GM18505 (cell line): ENCODE results near the gene KAZN.

Experiments used
- ATAC-seq: cut with Tn5 transposase; IDR thresholded peaks from one replicate; pipeline ENCODE4 v1.9.1; 2021; ENCODE audit not compliant: unreplicated experiment
- POLR2A ChIP-seq: IDR thresholded peaks from 4 replicates; pipeline ENCODE4 v1.6.1; 2011; ENCODE audit warnings: borderline replicate concordance; ENCODE audit not compliant: insufficient read depth, insufficient read length; ENCODE audit errors: extremely low read depth

KAZN gene

DNA sequence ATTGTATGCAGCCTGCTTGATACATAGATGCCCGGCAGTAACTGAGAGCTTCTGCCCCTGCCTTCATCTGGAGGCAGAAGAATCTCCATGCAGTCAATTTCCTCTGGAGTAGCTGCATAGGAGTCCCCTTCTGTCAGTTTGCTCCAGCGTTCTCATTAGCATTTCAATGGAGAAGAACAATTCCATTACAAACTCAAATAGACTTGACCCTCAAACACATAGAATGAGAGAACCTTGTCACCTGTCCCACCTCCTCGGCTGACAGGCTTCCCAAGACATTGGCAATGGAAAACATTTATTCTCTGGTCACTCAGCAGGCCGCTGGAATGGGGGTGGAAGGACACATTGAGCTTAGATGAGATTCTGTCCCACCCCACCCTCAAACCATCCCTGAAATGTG lies 509.4 kb downstream of the KAZN start:
- no peak for ATAC-seq
- TF ChIP-seq POLR2A = no peak

DNA sequence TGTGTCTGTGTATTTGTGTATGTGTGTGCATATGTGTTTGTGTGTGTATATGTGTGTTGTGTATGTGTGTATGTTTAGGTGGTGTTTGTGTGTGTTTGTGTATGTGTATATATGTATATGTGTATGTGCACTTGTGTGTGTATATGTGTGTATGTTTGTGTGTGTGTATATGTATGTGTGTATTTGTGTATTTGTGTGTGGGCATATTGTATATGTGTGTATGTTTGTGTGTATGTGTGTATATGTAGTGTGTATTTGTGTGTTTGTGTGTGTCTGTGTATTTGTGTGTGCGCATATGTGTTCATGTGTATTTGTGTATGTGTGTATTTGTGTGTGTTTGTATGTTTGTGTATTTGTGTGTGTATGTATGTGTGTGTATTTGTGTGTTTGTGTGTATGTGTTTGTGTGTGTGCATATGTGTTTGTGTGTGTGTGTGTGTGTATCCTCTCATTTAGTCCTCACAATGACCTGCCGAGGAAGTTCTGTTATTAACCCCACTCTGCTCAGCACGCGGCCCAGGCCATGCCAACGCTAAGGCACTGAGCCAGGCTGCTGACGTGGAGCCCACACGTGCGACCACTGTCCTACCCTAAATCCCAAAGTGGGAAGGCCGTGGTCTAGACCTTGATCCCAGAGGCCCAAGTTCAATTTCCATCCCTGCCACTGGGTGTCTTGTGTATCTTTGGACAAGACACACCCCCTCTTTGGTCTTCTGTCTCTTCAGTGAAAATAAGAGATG lies 511.8 kb downstream of the KAZN start:
- no peak for ATAC-seq
- TF ChIP-seq POLR2A = no peak

DNA sequence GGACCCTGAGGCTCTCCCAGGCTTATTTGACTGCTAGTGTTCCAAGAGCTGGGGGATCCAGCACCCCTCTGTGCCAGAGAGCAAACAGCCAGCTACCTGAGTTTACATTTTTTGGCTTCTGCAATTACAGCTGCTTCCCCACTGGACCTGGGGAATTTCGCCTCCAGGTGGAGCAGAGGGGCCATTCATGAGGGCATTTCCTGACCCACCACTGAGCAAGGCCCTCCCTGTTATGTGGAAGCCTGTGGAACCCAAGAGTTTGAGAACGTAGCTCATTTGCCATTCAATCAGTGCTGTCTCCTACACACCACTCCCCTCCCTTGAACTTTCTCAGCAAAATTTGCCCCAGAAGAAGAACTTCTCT lies 512.4 kb downstream of the KAZN start:
- no peak for ATAC-seq
- TF ChIP-seq POLR2A = no peak

- ATAC-seq = no peak
- no peak for TF ChIP-seq POLR2A
Measured at GRCh38 chr1:15113146-15113545, 514.7 kb downstream of the KAZN start.

DNA sequence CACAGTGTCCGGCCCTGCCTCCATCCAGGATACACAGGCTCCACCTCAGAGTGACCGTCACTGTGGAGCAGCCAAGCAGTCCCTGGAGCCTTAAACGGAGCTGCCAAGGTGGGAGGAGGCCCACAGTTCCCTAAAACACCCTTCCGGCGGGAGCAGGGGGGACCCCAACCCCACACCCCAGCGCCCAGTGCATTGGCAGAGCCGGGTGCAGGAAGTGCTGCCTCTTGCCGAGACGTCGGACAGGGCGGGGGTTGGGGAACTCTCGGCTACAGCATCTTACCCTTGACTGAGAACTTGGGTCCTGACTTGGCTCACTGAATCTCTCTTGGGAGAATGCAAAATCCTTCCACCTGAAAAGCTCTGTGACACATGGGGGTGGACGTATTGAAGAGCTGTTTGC lies 516.4 kb downstream of the KAZN start:
- ATAC-seq = no peak
- TF ChIP-seq POLR2A = no peak

DNA sequence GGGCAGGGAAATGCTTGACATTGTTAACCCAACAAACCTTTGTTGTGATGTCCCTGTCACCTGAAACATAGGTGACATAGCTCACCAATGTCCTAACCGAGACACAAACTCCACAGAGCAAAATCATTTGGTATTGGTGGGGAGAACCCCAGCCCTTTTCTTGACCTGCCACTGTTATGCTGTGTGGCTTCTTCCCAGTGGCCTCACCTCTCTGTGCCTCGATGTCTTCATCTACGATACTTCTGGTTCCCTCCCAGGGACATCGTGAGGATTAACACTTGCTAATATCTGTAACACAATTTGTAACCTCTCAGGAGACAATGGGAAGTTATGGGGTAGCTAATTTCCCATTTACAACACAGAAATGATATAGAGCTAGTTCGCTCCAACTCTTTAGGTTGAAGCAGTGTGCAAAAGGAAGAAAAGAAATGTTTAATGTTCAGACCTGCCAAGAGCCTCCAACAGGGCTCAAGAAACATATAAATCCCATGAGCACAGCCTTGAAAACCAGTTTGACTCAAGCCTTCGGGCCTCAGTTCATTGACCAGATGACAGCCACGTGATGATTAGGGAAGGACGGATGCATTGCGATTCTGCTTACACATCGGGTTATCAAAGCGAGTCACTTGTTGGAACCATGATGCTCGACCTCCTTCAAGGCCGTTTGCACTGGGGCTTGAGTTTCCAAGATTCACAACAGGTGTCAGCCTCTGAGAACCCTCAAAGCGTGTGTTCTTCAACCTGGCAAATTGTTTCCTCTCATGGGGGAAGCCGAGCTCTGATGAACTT lies 517.3 kb downstream of the KAZN start:
- TF ChIP-seq POLR2A = no peak
- no peak for ATAC-seq

- no peak for TF ChIP-seq POLR2A
- ATAC-seq = no peak
Measured at GRCh38 chr1:15116966-15117365, 518.5 kb downstream of the KAZN start.

DNA sequence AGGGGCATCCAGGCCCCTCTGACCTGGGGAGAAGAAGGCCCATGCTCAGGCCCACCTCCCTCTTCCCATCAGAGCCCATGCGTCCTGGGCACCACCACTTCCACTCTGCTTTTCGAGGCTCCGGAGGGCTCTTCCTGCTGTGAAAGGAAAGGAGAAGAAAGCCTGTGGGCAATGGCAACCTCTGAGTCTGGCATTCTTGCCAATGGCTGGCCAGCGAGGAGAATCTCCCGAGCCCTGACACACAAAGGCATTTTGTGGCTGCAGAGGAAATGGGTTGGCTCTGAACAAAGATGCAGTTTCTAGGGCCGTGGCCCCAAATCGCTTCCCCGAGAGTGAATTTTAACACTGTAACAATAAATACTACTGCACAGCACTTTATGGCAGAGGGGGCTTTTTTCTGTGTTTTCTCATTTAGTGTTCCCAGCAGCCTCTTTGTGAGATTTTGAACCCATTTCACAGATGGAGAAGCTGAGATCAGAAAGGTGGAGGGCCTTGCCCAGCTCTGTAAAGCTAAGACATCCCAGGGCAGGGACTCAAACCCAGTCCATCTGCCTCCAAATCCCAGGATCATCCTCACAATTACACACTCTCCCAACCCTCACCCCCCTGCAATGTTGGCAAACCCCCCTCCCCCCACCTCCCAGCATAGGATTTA lies 519.3 kb downstream of the KAZN start:
- no peak for TF ChIP-seq POLR2A

DNA sequence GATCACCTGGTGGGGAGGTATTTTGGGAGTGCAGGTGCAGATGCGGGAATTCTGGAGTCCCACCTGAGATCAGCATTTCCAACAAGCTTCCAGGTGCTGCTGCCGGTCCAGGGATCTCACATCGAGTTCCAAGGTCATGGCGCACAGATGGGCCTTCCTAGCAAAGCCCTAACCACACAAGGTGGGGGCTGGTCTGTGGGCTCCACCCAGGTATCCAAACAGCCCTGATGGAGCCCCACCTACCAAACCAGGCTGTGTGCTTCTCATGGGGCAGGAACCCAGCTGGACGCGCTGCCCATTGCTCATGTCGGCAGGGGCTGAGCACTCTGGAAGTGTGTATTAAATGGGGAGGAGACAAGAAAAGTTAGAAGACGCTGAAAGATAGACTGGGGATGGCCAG lies 520.1 kb downstream of the KAZN start:
- no peak for TF ChIP-seq POLR2A

More for the DNA sequence above, 519.3 kb downstream of the KAZN start:
- no peak for ATAC-seq

GRCh38 chr1:15120251-15120945 lies 521.9 kb downstream of the KAZN start:
- no peak for ATAC-seq
- no peak for TF ChIP-seq POLR2A

More for the DNA sequence above, 520.1 kb downstream of the KAZN start:
- no peak for ATAC-seq

DNA sequence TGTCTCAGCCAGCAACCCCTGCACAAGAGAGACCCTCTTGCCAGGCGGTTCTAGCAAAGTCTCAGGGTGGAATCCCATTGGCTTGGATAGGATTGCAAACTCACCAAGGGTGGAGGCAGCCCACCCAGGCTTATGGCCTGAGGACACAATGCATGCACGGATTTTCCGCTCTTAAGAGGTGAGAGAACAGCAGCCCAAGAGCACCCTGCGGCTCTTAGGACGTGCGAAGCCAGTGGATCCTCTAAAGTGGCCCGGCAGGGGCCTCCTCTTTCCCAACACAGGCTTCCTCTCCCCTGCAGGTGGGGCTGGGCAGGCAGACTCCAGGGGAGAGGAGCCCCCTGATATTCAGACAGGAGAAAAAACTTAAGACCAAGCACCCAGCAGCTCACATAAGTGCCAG lies 523.8 kb downstream of the KAZN start:
- ATAC-seq = no peak

DNA sequence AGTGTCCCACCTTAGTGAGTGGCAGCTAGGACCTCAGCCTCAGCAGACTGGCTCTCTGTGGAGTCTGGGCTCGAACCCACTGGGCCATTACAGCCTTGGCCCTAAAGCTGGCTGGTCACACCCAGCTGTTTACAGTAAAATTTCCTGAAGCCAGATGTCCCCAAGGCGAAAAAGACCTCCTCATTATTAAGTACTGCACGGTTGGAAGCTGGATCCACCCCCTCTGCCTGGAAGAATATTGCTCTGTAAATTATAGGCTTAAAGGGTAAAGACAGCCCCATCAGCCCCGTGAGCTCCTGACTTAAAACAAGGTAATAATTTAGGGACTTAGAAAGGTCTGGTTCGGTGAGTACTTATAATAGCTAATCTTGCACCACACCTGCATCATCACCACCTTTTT lies 524.8 kb downstream of the KAZN start:
- TF ChIP-seq POLR2A = no peak
- no peak for ATAC-seq

More for the DNA sequence above, 523.8 kb downstream of the KAZN start:
- TF ChIP-seq POLR2A = no peak

DNA sequence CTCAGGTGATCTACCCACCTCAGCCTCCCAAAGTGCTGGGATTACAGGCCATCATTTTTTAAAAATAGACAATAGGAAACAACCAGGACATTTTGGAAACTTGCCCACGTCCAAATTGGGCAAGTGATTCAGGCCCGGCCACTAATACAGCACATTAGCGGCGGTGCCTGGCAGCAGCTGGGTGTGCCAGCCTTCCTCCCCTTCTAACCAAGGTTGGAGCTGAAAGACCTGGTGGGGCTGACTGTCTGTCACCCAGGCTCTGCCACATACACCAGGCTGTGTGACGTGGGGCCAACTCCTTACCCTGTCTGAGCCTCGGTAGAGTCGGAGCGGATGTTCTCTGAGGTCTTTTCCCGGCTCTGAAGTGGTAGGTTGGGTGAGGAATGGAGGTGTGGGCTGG lies 525.4 kb downstream of the KAZN start:
- ATAC-seq = no peak
- TF ChIP-seq POLR2A = no peak
